SK-N-MC (cell line): ENCODE data around the gene SPATA13.

Experiments used
- EZH2 ChIP-seq: fragments of 200-600 bp; sonication (generic); IDR thresholded peaks from one replicate; pipeline ENCODE4 v1.6.1; 2017; ENCODE audit warnings: antibody characterized with exemption
- FOXP2 ChIP-seq: optimal IDR thresholded peaks from 2 replicates; pipeline ENCODE3; 2011; ENCODE audit warnings: mild to moderate bottlenecking, moderate library complexity; ENCODE audit not compliant: insufficient read depth; ENCODE audit errors: extremely low read length, control extremely low read depth
- POLR2AphosphoS5 ChIP-seq: IDR thresholded peaks from 2 replicates; pipeline ENCODE4 v1.6.1; 2012; ENCODE audit warnings: mild to moderate bottlenecking, low read depth, low read length, borderline replicate concordance

GRCh38 chr13:24129914-24130774 is 30.4 kb upstream of the SPATA13 start:
- TF ChIP-seq EZH2 (no peak), FOXP2 (no peak), POLR2AphosphoS5 (no peak)
